ENCODE data around the gene TSPAN5.

DNA sequence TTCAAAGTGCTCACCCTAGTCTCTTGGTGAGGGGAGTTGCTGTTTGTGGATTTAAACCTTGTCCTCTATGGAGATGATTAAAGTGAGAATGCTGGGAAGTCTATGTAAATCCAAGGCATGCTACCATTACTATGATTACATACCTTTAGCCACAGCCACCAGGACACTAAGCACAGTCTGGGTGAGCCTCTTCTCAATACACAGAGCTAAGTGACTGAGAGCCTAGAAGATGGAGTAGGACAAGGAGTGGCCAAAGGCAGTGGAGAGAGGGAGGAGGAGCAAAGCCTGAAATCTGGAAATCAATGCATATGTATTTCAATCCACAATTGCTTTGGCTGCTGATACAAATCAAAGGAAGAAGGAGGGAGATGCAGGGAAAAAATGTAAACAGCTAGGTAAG is 12.7 kb upstream of the TSPAN5 start:
- TF ChIP-seq, protein P1, sequence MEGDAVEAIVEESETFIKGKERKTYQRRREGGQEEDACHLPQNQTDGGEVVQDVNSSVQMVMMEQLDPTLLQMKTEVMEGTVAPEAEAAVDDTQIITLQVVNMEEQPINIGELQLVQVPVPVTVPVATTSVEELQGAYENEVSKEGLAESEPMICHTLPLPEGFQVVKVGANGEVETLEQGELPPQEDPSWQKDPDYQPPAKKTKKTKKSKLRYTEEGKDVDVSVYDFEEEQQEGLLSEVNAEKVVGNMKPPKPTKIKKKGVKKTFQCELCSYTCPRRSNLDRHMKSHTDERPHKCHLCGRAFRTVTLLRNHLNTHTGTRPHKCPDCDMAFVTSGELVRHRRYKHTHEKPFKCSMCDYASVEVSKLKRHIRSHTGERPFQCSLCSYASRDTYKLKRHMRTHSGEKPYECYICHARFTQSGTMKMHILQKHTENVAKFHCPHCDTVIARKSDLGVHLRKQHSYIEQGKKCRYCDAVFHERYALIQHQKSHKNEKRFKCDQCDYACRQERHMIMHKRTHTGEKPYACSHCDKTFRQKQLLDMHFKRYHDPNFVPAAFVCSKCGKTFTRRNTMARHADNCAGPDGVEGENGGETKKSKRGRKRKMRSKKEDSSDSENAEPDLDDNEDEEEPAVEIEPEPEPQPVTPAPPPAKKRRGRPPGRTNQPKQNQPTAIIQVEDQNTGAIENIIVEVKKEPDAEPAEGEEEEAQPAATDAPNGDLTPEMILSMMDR (optimal IDR thresholded peaks at IDR 0.05 in 1 of 3, IDR thresholded peaks at IDR 0.05 in 1 of 3, conservative IDR thresholded peaks at IDR 0.05 in 1 of 3; ENCODE audit: extremely low read depth in 1 of 3, insufficient read depth in 2 of 3, low read length in 3 of 3): no peak
- TF ChIP-seq EZH2 (IDR thresholded peaks at IDR 0.05; ENCODE audit: low read length): no peak
